ENCODE results near the gene PGM2.

The PGM2 gene

DNA sequence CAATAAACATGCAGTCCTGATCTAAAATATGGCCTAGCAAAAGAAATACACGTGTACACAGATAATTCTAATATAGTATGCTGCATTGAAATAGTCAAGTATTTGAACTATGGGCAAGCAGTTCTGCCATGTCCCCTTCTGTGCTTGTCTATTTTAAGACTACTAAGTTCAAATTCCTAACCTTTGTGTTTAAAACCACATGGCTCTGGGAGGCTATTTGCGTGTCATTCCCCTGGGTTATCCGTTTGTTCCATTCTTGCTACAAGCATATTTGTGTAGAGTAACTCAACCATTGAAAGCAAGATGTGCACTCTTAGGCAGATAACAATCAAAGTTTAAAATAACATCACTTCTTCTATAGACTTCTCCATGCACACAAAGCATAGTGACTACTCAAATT lies 39.0 kb downstream of the PGM2 start:
- DNase-seq, result no peak

DNA sequence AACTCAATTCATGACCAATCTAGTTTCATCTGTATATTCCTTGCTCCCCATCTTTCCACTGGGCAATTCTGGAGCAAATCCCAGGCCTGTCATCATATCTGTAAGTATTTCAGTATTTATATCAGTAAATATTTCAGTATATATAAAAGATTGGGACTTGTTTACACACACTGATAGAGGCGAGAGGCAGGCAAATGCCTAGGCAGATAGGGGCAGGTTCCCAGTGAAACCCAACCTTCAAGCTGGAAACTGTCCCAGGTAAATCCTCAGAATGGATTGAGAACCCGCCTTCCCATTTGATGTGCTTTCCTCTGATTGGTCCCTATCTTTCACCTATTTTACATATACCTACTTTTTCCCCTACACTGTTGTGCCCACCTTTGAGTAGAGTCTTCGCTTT lies 40.6 kb downstream of the PGM2 start:
- DNase-seq, result no peak

DNA sequence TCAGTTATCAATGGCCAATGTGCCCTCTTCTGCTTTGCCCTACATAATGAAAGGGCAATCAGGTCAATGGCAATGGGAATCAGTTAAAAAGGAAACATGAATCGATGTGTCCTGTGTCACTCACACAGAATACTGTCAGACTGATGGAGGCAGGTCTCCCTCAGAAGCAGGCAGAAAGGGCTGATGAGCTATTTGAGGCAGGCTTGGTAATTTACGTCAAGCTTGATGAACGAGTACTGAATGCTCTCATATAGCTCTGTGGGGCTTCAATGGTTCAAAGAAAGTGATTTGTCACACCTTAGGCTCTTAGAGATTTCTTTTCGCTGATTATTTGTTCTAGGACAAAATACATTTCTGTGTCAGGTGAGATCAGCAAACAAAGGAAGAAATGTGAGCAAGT lies 41.8 kb downstream of the PGM2 start:
- DNase-seq, result no peak

GRCh38 chr4:37872310-37872988 lies 46.0 kb downstream of the PGM2 start:
- no peak for DNase-seq

DNA sequence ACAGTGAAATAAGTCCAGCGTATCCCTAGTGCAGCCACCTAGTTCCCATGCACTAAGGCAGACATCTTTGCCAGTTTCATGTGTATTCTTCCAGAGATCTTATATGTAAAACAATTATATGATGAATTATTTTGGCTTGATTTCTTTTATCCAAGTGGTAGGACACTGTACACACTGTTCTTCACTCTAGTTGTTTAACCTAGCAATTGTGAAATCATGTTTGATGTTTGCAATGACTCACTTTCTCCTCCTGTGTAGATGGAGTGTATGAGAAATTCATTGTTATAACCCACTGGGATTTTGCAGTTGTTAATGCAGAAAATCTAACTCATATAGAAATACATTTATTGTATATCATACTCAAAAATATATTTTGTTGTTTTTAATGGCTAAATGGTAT lies 46.9 kb downstream of the PGM2 start:
- no peak for DNase-seq

GRCh38 chr4:37876156-37876555 lies 49.7 kb downstream of the PGM2 start:
- DNase-seq, result no peak

- no peak for DNase-seq
These were observed 52.9 kb downstream of the PGM2 start for GRCh38 chr4:37879365-37879764.

GRCh38 chr4:37881811-37882210 lies 55.3 kb downstream of the PGM2 start:
- no peak for DNase-seq

DNA sequence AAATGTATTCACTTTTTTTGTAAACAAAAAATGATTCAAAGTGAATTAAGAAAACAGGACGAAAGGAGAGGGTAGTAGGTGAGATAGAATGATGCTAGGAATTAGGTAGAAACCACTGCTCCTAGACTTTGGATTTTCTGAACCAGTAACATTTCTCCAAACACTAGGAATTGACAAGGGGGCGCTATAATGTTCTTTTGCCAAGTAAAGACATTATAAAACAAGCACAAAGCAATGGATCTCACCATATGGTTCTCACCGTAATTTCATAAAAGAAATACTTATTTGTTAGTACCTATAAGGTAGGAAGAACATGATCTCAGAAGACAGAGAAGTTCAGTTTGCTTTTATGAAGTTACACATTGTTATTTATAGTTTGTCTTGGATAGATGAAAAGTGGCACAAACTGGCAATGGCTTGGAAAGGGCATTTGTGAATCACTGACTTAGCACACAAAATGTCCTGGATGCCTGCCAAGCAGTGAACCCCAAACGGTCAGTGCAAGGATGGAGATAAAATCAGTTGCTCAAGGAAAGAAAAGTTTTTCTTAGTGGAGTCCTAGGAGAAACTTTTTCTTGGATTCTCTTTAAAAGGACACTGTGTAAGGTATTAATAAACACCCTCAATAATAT lies 56.3 kb downstream of the PGM2 start:
- no peak for DNase-seq

DNA sequence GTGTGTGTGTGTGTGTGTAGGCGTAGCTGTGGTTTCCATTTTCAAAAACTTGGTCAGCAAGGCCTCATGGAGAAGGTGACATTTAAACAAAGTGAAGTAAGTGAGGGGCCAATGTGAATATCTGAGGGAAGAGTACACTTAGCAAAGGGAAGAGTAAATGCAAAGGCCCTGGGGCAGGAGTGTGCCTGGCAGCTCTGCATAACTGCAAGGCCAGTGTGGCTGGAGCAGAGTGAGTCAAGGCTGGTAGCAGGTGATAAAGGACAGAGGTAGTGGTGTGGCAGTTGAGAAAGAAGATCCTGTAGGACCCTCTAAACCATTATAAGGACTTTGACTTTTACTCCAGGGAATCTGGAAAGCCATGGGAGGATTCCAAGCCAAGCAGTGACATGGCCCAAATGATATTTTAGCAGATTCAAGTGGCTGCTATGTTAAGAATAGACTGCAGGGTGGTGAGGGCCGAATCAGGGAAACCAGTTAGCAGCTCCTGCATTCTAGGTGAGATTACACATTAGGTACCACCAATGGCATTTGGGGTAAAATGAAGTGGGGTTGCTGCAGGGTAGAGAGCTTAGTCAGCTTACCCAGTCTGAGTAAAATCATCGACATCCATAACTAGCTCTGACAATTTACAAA lies 58.5 kb downstream of the PGM2 start:
- DNase-seq, result no peak

- no peak for DNase-seq
These were observed 59.0 kb downstream of the PGM2 start for GRCh38 chr4:37885496-37885895.

DNA sequence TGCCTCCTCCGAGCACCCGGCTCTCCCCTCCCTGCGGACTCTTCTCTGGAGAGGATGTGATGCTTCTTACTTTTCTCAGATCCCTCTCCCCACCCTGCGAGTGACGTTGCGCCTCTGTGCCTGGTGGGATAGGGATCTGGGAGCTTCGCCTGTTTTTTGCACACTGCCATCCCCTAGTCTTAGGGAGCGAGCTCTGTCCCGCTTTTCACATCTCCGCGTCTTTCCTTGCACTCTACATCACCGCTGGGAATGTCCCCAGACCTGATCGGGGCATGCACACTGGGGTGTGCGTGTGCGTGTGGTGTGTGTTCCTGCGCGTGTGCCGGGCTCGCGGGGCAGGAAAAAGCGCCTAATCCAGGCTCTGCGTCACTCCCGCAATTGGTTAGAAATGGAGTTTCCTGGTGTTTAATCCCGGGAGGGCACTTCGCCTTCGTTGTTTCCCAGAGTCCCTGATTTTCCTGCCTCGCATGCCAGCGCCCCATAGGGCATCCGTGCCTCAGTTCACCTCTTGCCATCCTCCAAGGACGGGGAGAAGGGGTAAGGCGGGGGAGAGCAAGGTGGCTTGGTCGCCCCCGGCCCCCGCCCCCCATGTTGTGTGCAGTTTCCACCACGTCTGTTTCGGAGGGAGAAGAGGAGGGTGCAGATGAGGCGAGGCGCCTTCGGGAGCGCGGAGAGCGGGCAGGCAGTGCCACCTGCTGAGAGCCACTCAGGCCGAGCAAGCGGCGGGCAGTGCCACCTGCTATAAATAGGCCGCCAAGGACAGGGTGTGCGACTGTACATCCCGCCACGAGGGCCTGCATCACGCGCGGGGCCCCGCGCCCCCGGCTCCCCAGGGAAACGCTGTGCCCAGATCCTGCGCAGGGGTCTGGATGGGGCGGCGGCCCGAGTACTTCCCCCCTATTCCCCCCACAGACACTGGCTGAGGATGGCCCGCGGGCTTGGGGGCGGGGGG lies 63.6 kb downstream of the PGM2 start:
- peak; percentile 37 for DNase-seq

DNA sequence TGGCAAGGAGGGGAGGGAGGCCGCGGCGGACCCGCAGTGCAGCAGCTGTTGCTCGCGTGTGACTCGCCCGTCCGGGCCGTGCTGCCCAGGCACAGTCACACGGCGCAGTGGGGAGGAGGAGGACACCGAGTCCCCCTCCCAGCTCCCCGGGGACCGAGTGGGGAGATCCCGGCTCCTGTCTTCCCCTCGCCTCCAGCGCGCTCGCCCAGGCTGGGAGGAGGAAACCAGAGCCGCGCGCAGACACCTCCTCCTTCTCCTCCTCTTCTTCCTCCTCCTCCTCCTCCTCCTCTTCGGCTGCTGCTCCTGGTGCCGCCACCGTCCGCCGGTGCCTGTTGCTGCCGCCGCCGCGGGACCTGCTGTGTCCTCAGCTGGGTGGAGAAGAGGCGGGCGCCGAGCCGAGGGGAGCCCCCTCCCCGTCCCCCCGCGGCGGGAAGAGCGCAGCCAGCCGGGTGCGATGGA lies 64.3 kb downstream of the PGM2 start, which contains the start of gene TBC1D1:
Gene TBC1D1 (plus strand): TSS at position 284 of the 459 bp plus-strand sequence. CDS start 11,012 bp downstream, outside the sequence.
- peak; percentile 57 for DNase-seq

DNA sequence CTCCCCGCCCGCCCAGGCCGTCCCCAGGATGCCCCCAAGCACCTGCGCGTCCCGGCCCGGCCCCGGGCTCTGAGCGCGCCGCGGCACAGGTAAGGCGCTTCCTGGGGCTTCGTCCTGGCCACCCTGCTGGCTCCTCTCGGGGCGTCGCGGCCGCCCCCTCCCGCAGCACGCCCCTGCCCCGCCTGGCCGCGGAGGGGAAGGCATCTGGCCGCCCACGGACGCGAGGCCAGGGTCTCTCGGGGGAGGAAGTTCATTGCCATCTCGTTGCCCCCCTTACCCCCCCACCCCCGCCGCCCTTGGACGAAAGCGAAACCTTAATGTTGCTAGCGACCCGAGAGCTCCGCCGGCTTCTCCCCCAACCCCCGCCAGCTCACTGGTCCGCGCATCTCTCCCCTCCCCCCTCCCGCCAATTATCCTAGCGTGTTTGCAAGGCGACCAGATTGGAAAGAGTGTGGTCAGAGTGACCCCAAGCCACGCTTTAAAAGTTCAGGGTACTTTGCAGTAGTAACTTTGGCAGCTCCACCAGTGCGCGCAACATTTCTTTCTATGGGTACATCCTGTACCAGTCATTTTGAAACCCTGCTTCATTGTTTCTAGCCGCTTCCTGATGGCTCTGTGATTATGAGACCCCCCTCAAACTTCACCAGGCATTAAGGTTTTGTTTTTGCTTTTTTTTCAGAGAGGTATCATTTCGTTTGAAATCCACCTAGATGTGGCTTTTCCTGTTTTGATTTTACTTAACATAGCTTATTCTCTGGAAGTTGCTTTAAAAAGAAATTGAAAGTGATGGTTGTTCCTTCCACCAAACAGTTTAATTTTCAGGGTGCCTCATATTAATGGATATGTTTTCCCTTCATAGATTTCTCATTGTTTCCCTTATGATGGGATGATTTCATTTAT lies 65.0 kb downstream of the PGM2 start:
- peak; percentile 65 for DNase-seq

DNA sequence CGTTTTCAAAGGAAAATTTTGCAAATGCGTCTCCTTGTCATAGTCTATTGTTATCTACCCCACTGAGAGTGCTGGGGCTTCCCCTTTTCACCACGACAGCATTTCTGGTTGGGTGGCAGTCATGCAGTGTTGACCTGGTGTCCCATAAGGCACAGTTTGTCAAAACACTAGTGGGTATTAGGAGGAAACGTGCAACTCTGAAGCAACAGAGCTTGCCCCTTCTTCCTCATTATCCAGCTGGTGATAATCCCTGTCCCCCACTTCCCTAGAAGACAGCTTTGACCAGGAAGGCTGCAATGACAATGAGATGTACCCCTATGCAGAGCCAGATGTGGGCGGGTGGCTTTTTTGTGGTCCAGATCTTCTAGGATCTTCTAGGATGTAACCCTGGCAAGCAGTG lies 66.2 kb downstream of the PGM2 start:
- peak; percentile 65 for DNase-seq

DNA sequence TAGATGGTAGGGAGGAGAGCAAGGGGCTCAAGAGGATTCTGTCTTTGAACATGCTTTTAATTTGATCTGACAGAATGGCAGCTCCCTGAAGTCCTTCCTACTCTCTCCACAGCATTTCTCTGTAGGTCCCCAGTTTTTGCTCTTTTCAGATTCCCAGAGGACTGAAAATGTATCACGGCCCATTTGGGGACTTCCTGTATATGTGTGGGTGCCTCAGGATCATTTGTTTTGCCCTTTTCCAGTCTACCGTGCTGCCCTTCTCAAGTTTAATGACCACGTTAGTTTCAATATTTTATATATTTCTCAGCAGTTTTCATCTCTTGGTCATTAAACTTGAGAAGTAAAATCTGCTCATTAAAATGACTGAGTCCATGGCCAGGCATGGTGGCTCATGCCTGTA lies 66.7 kb downstream of the PGM2 start:
- DNase-seq, result no peak

GRCh38 chr4:37895271-37895670 lies 68.8 kb downstream of the PGM2 start:
- no peak for DNase-seq

DNA sequence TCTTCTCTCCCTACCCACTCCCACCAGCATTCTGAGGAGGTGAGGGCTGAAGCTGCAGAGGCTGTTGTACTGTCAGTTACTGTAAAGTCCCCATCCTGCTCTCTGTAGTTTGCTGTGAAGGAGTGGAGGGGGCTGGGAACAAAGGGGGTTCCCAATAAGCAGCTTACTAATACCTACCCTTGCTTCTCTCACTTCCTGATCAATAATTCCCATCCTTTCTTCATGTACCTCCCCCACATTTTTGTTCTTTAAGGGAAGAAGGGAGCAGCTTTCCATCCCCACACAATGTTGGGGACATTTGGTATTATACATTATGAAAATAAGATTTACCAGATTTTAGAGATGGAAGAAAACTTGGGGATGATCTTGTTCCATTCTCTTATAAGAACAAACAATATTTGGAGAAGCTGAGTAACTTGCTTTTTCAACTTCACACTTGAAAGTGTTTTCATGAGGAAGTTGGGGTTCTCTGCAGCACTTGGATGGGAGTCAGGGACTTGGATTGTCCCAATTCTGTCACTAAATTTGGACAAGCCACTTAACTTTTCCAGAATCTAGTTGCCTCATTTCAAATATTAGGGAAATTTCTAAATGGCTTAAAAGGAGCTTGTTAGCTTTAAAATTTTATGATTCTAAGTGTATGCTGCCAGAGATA lies 69.8 kb downstream of the PGM2 start:
- DNase-seq, result no peak

- no peak for DNase-seq
These were observed 75.7 kb downstream of the PGM2 start for GRCh38 chr4:37902212-37902611.

GRCh38 chr4:37902738-37903693 lies 76.5 kb downstream of the PGM2 start:
- no peak for DNase-seq

Measured in CD4-positive, alpha-beta T cell treated with Interleukin-21 for 1 hour (primary cell).